GM12878 (cell line): Measurements from ENCODE around the gene CHN2.

Experiments used
- CTCF ChIP-seq, 3 experiments: IDR thresholded peaks in 2 of 3; conservative IDR thresholded peaks in 1 of 3; 2 replicates each; pipeline ENCODE4 v1.5.1; 2011; ENCODE audit warnings: low read depth in 3 of 3, low read length in 3 of 3, mild to moderate bottlenecking in 3 of 3, control low read depth in 2 of 3, moderate library complexity in 2 of 3, inconsistent platforms in 1 of 3, mixed read lengths in 1 of 3; ENCODE audit not compliant: control insufficient read depth in 2 of 3, insufficient read depth in 1 of 3; ENCODE audit errors: extremely low read depth in 1 of 3
- JUND ChIP-seq: IDR thresholded peaks from 2 replicates; pipeline ENCODE4 v1.6.1; 2012; ENCODE audit warnings: low read depth, mild to moderate bottlenecking, low read length, improper control_type of control experiment, moderate library complexity
- MAX ChIP-seq: IDR thresholded peaks from 2 replicates; pipeline ENCODE4 v1.6.1; 2012; ENCODE audit warnings: low read depth, low read length, improper control_type of control experiment
- POLR2A ChIP-seq: IDR thresholded peaks from 2 replicates; pipeline ENCODE4 v1.6.1; 2011; ENCODE audit warnings: low read depth, mild to moderate bottlenecking, low read length
- RAD51 ChIP-seq: fragments of 450-650 bp; IDR thresholded peaks from 2 replicates; pipeline ENCODE4 v1.6.1; 2016; ENCODE audit warnings: moderate library complexity, mild to moderate bottlenecking, inconsistent platforms
- SKIL ChIP-seq: fragments of 450-650 bp; IDR thresholded peaks from 2 replicates; pipeline ENCODE4 v1.6.1; 2017; ENCODE audit warnings: mild to moderate bottlenecking, low read depth, inconsistent platforms; ENCODE audit not compliant: poor library complexity, severe bottlenecking
- SMC3 ChIP-seq: IDR thresholded peaks from 2 replicates; pipeline ENCODE4 v1.6.1; 2011; ENCODE audit warnings: low read length, improper control_type of control experiment, borderline replicate concordance
- TARDBP ChIP-seq: IDR thresholded peaks from 2 replicates; pipeline ENCODE4 v1.6.1; 2016; ENCODE audit warnings: borderline replicate concordance
- ZNF274 ChIP-seq: IDR thresholded peaks from one replicate; pipeline ENCODE4 v1.8.0; 2011; ENCODE audit not compliant: insufficient read length, insufficient read depth
- ZNF592 ChIP-seq: fragments of 450-650 bp; IDR thresholded peaks from 2 replicates; pipeline ENCODE4 v1.6.1; 2017; ENCODE audit warnings: mild to moderate bottlenecking, moderate library complexity

DNA sequence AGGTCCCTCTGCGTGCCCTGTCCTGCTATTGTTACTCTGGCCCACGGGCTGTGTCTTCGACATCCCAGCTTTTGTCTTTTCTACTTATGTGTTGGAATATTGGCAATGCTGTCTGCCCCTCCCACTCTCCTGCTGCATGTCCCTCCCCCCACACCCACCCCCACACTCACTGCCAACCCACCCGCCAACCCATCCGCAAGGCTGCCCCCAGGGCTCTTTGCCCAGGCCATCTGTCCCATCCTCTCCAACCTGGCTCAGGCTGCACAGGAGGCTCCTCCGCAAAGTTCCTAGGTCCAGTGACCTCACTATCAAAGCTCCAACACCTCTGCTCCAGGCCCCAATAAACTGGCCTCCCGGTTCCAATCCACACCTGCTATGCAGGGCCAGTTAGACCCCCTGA lies 202.0 kb downstream of the CHN2 start:
- TF ChIP-seq POLR2A (no peak), CTCF (IDR thresholded peaks at IDR 0.05 in 2 of 3, conservative IDR thresholded peaks at IDR 0.05 in 1 of 3; ENCODE audit: control insufficient read depth in 2 of 3, extremely low read depth in 1 of 3, insufficient read depth in 1 of 3, low read depth in 3 of 3, low read length in 3 of 3) (no peak), RAD51 (no peak), SKIL (no peak), MAX (no peak), JUND (no peak), ZNF592 (no peak), SMC3 (no peak), TARDBP (no peak), ZNF274 (no peak)
